ENCODE data around the gene UMAD1.

The UMAD1 gene

GRCh38 chr7:7772397-7772821 is 131.9 kb downstream of the UMAD1 start:
- H3K27me3 Mint-ChIP-seq (ENCODE audit: low read depth) = no peaks in the 10 kb centered on the region
- TF ChIP-seq, protein P1, sequence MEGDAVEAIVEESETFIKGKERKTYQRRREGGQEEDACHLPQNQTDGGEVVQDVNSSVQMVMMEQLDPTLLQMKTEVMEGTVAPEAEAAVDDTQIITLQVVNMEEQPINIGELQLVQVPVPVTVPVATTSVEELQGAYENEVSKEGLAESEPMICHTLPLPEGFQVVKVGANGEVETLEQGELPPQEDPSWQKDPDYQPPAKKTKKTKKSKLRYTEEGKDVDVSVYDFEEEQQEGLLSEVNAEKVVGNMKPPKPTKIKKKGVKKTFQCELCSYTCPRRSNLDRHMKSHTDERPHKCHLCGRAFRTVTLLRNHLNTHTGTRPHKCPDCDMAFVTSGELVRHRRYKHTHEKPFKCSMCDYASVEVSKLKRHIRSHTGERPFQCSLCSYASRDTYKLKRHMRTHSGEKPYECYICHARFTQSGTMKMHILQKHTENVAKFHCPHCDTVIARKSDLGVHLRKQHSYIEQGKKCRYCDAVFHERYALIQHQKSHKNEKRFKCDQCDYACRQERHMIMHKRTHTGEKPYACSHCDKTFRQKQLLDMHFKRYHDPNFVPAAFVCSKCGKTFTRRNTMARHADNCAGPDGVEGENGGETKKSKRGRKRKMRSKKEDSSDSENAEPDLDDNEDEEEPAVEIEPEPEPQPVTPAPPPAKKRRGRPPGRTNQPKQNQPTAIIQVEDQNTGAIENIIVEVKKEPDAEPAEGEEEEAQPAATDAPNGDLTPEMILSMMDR (IDR thresholded peaks at IDR 0.05; ENCODE audit: unreplicated experiment in 3 of 3) = no peak
- peak overlapping the region; percentile 27 to 73 (median 35) for H3K4me3 Mint-ChIP-seq
- no peaks in the 10 kb centered on the region for H3K36me3 Mint-ChIP-seq (ENCODE audit: low read depth)
- peaks cover 31% of the 10 kb centered on the region for H3K4me1 Mint-ChIP-seq
- H3K9me3 Mint-ChIP-seq = no peaks in the 10 kb centered on the region
- H3K27ac Mint-ChIP-seq = peak overlapping the region; percentile 48 to 64 (median 54)

DNA sequence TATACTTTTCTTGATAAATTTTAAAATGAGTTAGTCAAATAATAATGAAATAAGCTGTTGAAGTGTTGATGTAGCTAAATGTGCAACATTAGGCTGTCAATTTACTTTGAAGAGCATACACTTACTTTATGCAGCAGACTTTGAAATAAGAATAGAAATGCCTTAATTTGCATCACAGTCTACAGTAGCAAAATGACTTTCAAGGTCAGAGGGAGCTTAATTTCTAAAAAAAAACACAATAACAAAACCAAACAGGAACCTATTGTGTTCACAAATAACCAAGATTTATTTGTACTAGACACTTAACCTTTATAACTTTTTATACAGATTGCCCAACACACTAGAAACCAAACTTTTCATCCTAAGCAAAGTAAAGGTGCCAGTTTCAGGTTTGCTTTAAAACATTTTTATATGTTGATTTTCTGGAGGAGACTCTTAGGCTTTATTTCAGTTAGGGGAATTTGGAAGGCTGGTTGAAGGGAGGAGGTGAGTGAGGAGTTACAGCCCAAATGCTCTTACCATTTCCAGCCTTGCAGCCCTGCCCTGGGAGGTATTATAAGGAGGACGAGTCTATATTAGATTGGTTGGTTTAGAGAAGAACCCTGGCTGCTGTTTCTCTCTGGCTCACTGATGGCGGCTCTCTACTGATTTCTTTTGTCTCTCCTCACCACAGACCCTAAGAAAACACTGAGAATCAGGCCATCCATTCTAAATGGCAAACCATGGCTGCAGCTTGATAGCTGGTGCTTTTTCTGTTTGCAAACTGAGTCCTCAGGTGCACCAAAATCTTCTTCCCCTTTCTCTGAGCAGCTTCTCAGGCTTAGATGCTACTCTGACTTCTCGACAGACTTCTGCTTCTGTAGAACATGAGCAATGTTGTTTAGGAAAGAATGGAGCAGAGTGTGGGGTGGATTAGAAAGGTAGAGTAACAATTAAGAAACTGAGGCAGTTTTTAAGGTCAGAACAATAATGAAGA is 133.1 kb downstream of the UMAD1 start:
- no peaks in the 10 kb centered on the region for H3K9me3 Mint-ChIP-seq
- H3K27me3 Mint-ChIP-seq (ENCODE audit: low read depth) = no peaks in the 10 kb centered on the region
- TF ChIP-seq, protein P1 (IDR thresholded peaks at IDR 0.05; ENCODE audit: unreplicated experiment in 3 of 3) = no peak
- no peaks in the 10 kb centered on the region for H3K36me3 Mint-ChIP-seq (ENCODE audit: low read depth)
- no peak overlapping the region for H3K27ac Mint-ChIP-seq
- H3K4me3 Mint-ChIP-seq = no peak overlapping the region
- peaks cover 26% of the 10 kb centered on the region for H3K4me1 Mint-ChIP-seq

DNA sequence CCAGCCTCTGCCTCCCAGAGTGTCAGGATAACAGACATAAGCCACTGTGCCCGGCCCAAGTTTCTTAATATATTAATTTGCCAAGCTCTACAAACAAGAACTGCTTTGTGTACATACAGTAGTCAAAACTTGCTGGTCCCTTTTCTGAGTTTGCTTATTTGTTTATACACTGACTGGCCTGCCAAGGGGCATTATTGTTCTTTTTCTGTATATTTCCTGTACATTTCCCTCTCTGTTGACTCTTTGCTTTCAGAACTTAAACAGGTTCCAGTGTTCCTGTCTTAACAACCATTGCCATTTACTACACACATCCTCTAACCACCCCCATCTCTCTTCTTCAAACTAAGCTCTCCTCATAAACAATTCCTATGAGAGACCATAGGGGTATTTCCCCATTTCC is 139.3 kb downstream of the UMAD1 start:
- Mint-ChIP-seq H3K27ac (no peak overlapping the region), H3K9me3 (no peaks in the 10 kb centered on the region), H3K27me3 (ENCODE audit: low read depth) (no peaks in the 10 kb centered on the region), H3K4me3 (no peak overlapping the region), H3K36me3 (ENCODE audit: low read depth) (no peaks in the 10 kb centered on the region), H3K4me1 (no peaks in the 10 kb centered on the region)
- TF ChIP-seq, protein P1 (IDR thresholded peaks at IDR 0.05; ENCODE audit: unreplicated experiment in 3 of 3) = no peak

DNA sequence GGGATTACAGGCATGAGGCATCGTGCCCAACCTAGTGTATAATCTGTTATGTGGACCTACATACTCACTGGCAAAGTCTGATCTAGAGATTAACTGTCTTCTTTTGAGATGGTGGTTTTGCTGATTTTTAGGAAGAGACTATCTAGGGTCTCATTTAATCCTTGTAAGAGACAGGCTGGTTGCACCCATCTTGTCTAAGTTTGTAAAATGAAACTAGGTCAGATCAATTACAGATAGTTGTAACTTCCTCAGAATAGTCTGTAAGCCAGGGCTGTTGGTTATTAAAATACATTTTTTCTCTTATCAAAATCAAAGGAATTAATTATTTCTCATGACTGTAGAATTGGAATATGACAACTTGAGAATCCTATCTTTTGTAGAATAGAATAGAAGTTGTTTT is 142.4 kb downstream of the UMAD1 start:
- H3K4me3 Mint-ChIP-seq = no peak overlapping the region
- H3K27ac Mint-ChIP-seq = no peak overlapping the region
- no peaks in the 10 kb centered on the region for H3K36me3 Mint-ChIP-seq (ENCODE audit: low read depth)
- no peaks in the 10 kb centered on the region for H3K27me3 Mint-ChIP-seq (ENCODE audit: low read depth)
- TF ChIP-seq, protein P1 (IDR thresholded peaks at IDR 0.05; ENCODE audit: unreplicated experiment in 3 of 3) = no peak
- no peaks in the 10 kb centered on the region for H3K9me3 Mint-ChIP-seq
- no peaks in the 10 kb centered on the region for H3K4me1 Mint-ChIP-seq

GRCh38 chr7:7785344-7785973 is 144.9 kb downstream of the UMAD1 start:
- Mint-ChIP-seq H3K36me3 (ENCODE audit: low read depth) (no peaks in the 10 kb centered on the region), H3K4me3 (no peak overlapping the region), H3K27ac (no peak overlapping the region), H3K4me1 (no peaks in the 10 kb centered on the region), H3K9me3 (no peaks in the 10 kb centered on the region), H3K27me3 (ENCODE audit: low read depth) (no peaks in the 10 kb centered on the region)
- TF ChIP-seq, protein P1 (IDR thresholded peaks at IDR 0.05; ENCODE audit: unreplicated experiment in 3 of 3) = no peak

Data from nephron (organoid).